Neural crest cell (in vitro differentiated cells): ENCODE measurements around the gene PHF19. TPM values are rescaled to one million over a fixed set of nuclear protein-coding genes. Genes with fewer than 3 reads are reported as not detected.

Source experiments
- DNase-seq: peaks from one replicate; pipeline ENCODE4 v3.0.0; 2021; ENCODE audit warnings: low read depth, mixed read lengths, low spot score
- H3K27ac Mint-ChIP-seq: one replicate; pipeline ENCODE4 v1.8.0; 2021; ENCODE audit warnings: mild to moderate bottlenecking, mixed read lengths; ENCODE audit not compliant: unreplicated experiment
- H3K27me3 Mint-ChIP-seq: 2 replicates; pipeline ENCODE4 v1.8.0; 2021; ENCODE audit warnings: low read depth, mild to moderate bottlenecking, mixed read lengths
- H3K36me3 Mint-ChIP-seq: 2 replicates; pipeline ENCODE4 v1.8.0; 2021; ENCODE audit warnings: low read depth, mild to moderate bottlenecking, mixed read lengths
- H3K4me1 Mint-ChIP-seq: 2 replicates; pipeline ENCODE4 v1.8.0; 2021; ENCODE audit warnings: mixed read lengths
- H3K4me3 Mint-ChIP-seq: one replicate; pipeline ENCODE4 v1.8.0; 2021; ENCODE audit warnings: mild to moderate bottlenecking, mixed read lengths
- H3K9me3 Mint-ChIP-seq: 2 replicates; pipeline ENCODE4 v1.8.0; 2021; ENCODE audit warnings: mixed read lengths
- total RNA-seq: library from RNA; stranded (reverse); gene quantifications from 2 replicates; pipeline ENCODE4 v1.2.1, GENCODE V29; 2021
- TF ChIP-seq, protein P1 (sequence below): fragments of 200-600 bp; sonication (generic); conservative IDR thresholded peaks from 2 replicates; pipeline ENCODE4 v1.5.0; 2021; ENCODE audit warnings: antibody characterized with exemption, mild to moderate bottlenecking

Gene PHF19
- total RNA-seq, 1 donor from 2014 or later = 110 TPM

DNA sequence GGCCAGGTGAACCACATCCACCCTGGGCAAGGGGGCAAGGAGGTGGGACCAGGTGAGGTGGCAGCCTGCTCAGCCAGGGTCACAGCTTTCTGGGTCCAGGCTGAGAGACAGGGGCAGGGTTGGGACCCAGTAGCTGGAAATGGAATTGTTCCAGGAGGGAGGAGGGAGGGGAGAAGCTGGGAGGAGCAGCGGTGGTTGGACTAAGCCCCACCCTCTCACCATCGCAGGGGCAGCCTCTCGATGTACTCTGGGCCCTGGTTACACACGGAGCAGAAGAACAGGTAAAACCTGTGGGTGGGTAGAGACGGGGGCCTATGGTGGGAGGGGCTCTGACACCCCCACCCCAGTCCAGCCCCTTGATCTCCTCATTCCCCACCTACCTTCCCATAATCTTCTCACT is 11.2 kb downstream of the PHF19 start:
- Mint-ChIP-seq H3K9me3 (no peaks in the 10 kb centered on the region), H3K27me3 (no peaks in the 10 kb centered on the region), H3K36me3 (peaks cover 13% of the 10 kb centered on the region), H3K4me1 (peaks cover 14% of the 10 kb centered on the region), H3K4me3 (no peak overlapping the region), H3K27ac (no peak overlapping the region)
- DNase-seq = no peak
- TF ChIP-seq, protein P1, sequence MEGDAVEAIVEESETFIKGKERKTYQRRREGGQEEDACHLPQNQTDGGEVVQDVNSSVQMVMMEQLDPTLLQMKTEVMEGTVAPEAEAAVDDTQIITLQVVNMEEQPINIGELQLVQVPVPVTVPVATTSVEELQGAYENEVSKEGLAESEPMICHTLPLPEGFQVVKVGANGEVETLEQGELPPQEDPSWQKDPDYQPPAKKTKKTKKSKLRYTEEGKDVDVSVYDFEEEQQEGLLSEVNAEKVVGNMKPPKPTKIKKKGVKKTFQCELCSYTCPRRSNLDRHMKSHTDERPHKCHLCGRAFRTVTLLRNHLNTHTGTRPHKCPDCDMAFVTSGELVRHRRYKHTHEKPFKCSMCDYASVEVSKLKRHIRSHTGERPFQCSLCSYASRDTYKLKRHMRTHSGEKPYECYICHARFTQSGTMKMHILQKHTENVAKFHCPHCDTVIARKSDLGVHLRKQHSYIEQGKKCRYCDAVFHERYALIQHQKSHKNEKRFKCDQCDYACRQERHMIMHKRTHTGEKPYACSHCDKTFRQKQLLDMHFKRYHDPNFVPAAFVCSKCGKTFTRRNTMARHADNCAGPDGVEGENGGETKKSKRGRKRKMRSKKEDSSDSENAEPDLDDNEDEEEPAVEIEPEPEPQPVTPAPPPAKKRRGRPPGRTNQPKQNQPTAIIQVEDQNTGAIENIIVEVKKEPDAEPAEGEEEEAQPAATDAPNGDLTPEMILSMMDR = no peak

DNA sequence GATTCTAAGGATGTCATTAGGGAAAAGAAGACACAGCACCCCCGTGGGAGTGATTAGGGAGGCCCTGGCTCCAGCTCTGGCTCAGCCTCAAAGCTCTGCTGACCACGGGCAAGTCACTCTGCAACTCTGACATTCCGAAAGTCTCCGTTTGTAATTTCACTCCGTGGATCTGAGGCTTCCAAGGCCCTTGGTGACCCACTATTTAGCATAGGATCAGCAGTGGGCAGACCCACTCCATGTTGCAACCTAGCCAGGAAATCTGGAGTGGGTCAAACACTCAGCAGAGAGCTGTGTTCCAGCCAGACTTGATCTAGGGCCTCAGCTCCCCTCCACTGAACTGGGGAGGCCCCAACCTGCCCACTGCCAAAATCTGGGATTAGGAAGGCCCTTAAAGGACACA is 11.8 kb downstream of the PHF19 start:
- TF ChIP-seq, protein P1 = no peak
- DNase-seq = no peak
- no peaks in the 10 kb centered on the region for H3K9me3 Mint-ChIP-seq
- no peak overlapping the region for H3K27ac Mint-ChIP-seq
- H3K4me1 Mint-ChIP-seq = peaks cover 14% of the 10 kb centered on the region
- no peaks in the 10 kb centered on the region for H3K27me3 Mint-ChIP-seq
- peaks cover 18% of the 10 kb centered on the region for H3K36me3 Mint-ChIP-seq
- no peak overlapping the region for H3K4me3 Mint-ChIP-seq

DNA sequence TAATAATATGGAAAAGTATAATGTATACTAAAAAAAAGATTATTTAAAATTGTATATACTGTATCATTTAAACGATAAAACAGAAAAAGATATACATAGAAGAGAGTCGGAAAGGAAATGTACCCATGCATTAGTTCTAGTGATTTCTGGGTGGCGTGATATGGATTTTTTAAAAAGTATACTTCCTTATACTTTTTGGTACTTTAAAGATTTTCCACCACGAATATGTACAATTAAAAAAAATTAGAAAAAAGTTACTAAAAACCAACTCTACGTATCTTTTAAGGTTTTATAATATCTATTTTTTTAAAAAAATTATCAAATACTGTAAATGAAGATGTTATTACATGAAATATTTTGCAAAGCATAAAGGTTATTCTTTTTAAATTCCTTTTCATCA is 12.3 kb downstream of the PHF19 start:
- Mint-ChIP-seq H3K4me1 (peaks cover 14% of the 10 kb centered on the region), H3K27me3 (no peaks in the 10 kb centered on the region), H3K36me3 (peaks cover 18% of the 10 kb centered on the region), H3K9me3 (no peaks in the 10 kb centered on the region), H3K27ac (no peak overlapping the region), H3K4me3 (no peak overlapping the region)
- DNase-seq = no peak
- TF ChIP-seq, protein P1 = no peak

DNA sequence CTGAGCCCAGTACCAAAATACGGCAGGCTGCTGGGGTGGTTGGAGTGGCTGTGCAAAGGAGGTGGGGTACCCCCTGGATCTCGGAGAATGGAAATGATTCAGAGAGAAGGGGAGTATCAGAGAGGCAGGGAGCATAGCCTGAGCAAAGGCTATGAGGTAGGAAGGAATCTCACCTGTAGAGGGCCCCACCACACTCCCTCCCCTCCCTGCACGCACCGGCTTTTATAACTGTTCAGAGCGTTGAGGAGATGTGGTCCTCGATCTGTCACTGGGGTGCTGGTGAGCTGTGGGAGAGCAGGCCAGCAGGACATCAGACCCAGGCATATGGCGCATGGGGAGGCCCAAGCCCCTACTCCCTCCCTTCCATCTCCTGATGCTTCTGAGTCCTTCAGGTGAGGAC is 13.2 kb downstream of the PHF19 start:
- no peak for DNase-seq
- Mint-ChIP-seq H3K27me3 (no peaks in the 10 kb centered on the region), H3K4me1 (peaks cover 5% of the 10 kb centered on the region), H3K9me3 (no peaks in the 10 kb centered on the region), H3K27ac (no peak overlapping the region), H3K4me3 (no peak overlapping the region), H3K36me3 (peaks cover 18% of the 10 kb centered on the region)
- TF ChIP-seq, protein P1 = no peak

DNA sequence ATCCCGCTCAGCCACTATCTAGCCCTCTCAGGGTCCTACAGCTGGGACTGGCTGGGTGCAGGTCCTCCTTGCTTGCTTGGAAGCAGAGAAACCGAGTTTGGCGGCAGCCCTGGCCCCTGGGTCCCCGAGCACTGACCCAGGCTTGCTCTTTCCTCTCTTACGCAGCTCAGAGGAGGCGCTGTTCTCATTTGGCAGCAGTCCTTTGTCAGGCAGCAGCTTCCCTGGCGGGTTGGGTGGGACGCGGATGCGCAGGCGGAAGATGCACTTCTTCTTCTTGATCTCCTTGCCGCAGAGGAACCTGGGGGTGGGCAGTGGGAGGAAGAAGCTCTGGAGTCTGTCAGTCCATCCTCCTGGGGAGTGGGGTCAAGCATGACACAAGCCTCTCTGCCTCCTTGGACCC is 14.5 kb downstream of the PHF19 start:
- Mint-ChIP-seq H3K4me3 (no peak overlapping the region), H3K27ac (no peak overlapping the region), H3K4me1 (no peaks in the 10 kb centered on the region), H3K36me3 (peaks cover 14% of the 10 kb centered on the region), H3K27me3 (no peaks in the 10 kb centered on the region), H3K9me3 (no peaks in the 10 kb centered on the region)
- DNase-seq = no peak
- TF ChIP-seq, protein P1 = no peak

DNA sequence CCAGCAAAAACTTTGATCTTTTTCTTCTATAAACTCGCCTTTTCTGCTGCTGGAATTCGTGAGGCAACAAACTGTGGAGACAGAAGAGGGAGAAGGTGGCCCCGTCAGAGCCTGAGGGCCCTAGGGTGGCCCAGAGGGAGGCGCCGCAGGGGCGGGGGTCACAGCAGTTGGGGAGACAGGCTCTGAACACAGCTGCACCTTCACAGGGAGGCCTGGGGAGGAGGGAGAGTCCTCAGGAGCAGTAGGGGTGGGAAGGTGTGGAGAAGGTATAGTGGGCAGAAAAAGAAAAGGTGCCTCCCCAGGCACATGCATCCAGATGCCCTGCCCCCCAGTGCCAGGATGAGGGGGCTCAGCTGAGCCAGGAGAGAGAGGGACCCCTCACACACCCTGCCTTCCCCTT is 15.1 kb downstream of the PHF19 start:
- no peak for DNase-seq
- no peak overlapping the region for H3K4me3 Mint-ChIP-seq
- no peaks in the 10 kb centered on the region for H3K27me3 Mint-ChIP-seq
- H3K4me1 Mint-ChIP-seq = no peaks in the 10 kb centered on the region
- H3K27ac Mint-ChIP-seq = no peak overlapping the region
- H3K36me3 Mint-ChIP-seq = peaks cover 14% of the 10 kb centered on the region
- no peaks in the 10 kb centered on the region for H3K9me3 Mint-ChIP-seq
- TF ChIP-seq, protein P1 = no peak
